Measurements from ENCODE around the gene SPOCK1.

The SPOCK1 gene

DNA sequence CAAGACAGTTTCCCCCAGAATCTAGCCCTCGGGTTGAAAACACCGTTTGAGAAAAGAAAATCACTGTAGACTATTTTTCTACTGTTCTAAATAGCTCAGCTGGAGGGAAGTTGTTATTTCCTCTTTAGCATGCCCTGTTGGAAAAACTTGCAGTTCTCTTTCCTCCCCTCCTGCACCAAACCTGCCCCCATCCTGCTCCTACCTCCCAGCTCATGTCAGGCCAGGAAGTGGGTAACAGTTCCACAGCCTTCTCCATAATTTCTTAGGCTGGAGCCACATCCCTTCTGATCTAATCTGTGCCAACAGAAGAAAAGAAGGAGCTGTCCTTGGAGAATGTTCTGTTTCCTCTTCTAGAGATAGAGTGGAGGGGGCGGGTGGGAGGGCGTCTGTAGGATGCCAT, 437.7 kb downstream of the SPOCK1 start:
- DNase-seq (ENCODE audit: low read depth) = no peak

DNA sequence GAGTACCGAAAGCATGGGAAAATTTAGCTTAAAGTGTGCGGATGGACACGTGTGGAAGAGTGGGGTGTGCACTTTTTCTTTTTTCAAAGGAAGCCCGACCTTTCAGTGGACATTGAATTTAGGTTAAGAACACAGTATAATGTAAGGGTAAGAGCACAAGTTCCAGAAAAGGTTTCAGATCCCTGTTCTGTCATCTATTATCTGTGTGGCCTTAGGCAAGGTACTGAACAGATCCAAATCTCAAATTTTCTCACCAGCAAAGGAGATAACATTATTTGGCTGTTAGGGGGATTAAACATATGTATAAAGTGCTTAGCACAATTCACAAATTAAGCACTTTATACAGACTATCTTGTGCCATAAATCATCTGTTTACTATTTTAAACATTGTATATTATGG, 441.0 kb downstream of the SPOCK1 start:
- no peak for DNase-seq (ENCODE audit: low read depth)

DNA sequence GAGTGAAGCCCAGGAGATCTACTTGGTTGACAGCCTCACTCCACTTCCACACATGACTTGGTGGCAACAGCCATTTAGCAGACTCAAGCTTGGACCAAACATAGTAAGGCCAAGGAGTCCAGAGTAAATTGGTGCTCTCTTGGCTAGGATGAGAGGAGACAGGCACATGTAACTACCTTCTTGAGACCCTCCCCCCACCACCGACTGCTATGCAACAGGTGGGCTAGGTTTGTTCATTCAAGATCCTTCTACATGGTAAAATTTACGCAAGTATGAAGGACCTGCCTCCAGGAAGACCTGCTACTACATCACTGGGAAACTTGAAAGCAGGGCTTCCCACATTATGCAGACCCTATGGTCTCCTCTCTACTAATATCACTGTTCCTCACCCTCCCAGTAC, 442.4 kb downstream of the SPOCK1 start:
- no peak for DNase-seq (ENCODE audit: low read depth)

DNA sequence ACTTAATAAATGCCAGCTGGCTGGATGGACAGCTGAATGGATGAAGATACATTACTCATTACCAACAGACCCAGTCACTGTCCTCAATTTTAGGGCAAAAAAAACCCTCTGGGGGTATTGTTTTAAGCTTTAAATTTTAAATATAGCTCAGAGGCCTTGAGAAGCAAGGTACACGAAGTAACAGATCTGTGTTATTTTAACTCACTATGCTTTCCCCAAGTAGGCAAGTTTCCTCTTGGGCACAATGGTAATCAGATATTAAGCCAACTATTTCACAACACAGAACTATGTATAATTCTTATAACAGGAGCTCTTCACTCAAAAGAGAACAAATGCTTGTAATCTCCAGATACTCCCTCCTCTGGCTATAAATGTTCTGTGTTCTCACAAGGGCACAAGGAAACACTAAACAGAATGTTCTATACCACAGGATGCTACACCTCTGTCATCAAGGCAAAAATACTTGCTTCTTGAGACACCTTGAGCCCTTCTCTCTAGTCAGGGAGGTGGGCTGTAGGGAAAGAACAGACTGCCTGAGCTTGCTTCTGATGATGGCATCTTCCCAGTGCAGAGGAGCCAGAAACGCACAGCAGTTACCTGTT, 443.8 kb downstream of the SPOCK1 start:
- DNase-seq (ENCODE audit: low read depth) = no peak

DNA sequence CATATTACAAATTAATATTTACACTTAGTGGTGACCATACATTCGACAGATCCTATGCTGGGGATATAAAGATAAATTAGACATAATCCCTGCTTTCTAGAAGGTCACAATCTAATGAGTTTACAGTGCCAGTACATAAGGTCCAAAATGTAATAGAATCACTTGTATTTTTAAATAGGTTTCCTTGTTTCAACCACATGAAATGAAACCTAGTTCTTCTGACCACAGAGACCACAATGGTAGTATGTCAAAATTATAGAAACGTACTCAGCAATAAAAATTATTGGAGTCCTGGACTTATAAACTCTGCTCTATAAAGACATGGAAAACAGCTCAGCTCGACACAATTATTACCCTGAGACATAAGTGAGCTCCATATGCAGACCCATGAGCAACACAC, 444.3 kb downstream of the SPOCK1 start:
- DNase-seq (ENCODE audit: low read depth) = no peak

DNA sequence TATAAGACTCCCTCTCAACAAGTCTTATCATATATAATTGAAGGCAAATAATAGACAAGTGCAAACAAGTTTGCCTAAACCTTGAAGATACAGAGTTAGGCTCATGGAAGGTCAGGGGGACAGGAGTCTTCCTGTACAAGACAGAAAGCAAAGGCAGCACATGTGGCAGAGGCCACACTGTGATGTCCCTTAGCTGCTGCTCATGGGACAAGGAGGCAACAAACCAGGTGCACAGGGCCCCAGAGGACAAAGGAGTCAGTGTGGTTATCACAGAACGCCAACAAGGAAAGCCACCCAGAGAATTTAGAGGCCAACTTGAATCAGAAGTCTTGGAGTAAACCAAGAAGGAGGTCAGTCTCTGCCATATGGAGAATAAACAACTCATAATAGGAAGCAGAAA, 444.8 kb downstream of the SPOCK1 start:
- DNase-seq (ENCODE audit: low read depth) = no peak

DNA sequence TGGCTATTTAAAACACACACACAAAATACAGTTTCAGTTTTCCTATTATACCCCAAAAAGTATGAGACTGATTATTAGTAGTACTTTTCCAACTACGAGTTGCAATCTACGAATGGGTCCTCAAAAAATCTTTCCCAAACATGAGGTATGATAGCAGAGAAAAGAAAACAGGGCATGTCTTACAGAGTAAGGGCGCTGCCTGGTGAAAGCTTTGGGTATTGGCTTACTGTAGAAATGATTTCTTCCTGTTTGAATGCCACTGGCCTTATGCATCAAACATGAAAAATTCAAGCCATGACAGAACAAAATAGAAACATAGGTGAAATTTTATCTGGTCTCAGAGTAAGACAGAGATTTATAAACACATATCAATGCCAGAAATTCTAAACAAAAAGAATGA, 448.0 kb downstream of the SPOCK1 start:
- no peak for DNase-seq (ENCODE audit: low read depth)

DNA sequence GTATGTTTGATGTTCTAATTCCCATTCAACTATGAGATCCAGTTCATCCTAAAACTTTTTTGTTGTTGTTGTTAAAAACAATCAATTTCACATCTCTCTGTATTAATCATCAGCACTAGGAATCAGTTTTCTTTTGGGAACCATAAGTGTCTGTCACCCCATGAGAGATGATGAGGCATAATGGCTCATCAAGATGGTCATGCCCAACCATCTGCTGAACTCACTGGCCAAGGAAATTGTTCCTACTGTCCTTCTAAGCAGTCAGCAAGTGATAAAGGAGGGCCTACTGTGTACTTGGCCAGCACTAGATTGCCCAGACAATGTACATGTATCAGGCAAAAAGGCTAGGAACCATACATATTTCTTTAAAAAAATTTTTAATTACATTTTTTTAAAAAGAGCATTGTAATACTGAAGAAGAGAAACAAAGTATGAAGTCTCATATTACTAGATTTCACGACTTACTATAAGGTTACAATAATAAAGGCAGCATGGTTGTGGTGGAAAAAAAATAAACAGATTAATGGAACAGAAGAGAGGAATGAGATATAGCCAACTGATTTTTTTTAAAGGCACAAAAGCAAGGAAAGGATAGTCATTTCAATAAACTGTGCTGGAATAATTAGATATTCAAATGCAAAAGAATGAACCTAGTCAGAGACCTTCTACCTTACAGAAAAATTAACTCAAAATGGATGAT, 458.3 kb downstream of the SPOCK1 start:
- no peak for DNase-seq (ENCODE audit: low read depth)

DNA sequence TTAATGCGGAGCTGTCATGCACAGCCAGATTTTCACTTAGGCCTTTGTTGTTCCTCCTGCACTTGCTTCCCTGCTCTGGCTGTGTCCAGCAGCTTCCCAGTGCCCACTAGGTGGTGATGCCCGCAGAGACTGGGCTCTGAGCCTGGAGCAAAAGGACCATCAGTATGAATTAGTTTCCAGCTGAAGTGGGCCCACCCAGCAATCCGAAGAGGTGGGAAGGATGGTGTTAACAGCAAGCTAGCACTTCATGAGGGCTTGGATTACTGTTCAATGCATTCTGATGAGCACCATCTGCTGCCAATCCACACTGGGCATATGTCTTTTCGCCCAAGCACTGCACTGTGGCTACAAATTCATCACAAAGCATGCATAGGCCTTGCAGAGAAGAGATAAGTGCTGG, 459.1 kb downstream of the SPOCK1 start:
- no peak for DNase-seq (ENCODE audit: low read depth)

DNA sequence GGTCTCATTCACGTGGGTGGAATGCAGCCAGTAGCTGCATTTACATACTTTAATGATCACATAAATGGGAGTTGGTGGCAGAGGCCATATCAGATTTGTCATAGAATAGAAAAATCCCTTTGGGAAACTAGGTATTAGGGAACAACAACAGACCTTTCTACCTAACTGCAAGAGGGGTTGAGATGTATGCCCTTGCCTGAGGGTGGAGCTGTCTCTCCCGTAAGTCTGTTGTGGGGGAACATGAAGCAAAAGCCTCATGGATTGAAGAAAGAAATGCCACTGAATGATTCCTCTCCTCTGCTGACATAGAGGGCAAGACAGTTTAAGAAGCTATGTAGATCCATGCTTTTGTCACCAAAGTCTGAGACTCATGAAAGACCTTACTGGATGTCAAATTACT, 461.3 kb downstream of the SPOCK1 start:
- no peak for DNase-seq (ENCODE audit: low read depth)

DNA sequence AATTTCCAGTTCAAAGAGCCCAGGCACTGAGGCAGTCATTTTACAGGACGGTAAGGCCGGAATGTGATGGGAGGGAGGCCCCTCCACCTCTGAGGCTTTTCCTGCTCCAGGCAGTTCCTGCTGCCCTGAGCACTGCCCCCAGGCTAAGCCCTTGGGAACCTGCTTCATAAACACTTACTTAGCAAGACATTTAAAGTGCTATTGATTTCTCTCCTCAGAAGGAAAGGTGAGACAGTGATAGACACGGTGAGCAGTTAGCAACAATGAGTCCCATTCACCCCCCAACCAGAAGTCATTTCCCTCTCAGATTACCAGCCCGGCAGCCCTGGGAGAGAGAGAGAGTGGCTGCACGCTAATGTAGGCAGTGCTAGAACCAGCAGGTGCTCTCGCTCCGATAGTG, 462.5 kb downstream of the SPOCK1 start:
- no peak for DNase-seq (ENCODE audit: low read depth)

DNA sequence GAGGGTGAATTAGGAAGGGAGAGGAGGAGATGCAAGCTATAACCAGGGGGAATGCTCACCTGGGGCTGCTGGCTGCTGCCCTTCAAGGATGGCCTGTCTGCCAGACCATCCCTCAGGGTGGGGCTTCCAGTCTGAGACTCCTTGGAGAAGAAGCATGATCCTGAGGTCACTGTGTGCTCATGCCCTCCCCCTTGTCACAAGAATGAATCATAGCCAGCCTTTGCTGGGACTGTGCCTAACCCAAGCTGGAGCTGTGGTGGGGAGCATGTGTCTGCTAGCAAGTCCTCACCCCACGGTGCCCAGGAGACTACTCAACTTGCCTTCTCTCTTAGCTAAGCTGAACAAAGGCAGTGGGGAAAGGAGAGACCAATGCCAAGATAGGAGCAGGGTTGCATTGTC, 463.6 kb downstream of the SPOCK1 start:
- DNase-seq (ENCODE audit: low read depth) = no peak

DNA sequence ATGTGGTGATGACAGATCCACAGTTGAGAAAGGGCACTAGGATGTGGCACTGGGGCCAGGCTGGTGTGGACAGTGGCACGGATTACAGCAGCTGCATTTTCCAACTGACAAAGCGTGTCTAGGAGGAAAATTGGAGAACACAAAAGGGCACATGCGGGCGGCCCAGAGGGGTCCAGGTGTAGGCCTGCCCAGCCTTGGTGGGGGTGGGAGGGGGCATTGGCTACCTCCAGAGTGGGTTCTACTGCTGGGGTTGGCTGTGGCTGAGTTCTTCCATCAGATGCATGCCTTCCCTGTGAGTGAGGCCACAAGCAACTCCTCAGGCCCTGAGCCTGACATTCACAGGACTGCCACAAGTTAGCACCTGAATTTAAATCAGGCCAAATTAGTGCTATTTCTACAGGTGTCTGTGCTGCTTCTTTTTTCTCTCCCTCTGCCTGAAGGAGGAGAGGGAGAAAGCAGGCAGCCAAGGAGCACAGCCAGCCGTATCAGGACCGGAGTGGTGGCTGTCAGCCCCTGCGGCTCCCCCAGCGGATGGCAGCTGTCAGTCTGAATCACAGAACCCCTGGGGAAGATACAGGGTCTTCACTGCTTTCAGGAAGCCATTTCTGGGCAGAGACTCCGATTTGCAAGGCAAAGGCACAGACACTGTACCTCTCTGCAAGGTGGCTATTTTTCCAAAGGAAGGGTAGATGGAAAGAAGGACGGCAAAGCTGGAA, 464.2 kb downstream of the SPOCK1 start:
- no peak for DNase-seq (ENCODE audit: low read depth)

DNA sequence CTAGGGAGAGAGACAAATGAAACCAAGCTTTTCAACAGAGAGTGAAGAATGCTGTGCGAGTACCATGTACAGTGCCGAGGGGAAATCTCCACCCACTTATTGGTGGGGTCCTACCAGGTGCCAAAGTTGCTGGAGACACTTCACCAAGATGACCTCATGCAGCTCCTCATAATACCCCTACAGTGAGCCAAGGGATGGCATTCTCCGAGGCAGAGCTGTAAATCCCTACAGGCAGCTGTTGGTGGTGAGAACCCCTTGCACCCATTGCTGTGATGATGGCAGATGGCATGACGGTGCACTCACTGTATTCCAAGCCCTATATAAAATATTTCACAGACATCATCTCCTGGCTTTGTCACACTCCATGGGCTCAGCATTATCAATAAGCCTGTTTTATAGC, 464.9 kb downstream of the SPOCK1 start:
- no peak for DNase-seq (ENCODE audit: low read depth)

DNA sequence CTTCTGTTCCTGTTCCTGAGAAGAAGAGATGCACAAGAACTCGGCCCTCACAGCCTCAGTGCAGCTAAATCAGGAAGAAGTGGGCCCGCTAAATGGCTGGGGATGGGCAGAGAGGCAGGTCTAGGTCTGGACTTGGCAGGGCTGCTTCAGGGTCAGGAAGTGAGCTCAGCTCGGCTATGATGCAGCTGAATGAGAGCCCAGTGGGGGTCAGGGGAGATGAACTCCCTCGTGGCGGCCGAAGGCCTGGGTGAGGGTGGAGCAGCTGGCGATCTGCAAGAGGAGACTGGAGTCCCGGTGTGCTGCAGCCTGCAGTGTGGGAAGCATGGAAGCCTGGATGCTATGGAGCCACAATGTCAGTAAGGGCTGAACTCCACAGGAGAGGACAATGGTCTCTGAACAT, 466.2 kb downstream of the SPOCK1 start:
- DNase-seq (ENCODE audit: low read depth) = no peak

DNA sequence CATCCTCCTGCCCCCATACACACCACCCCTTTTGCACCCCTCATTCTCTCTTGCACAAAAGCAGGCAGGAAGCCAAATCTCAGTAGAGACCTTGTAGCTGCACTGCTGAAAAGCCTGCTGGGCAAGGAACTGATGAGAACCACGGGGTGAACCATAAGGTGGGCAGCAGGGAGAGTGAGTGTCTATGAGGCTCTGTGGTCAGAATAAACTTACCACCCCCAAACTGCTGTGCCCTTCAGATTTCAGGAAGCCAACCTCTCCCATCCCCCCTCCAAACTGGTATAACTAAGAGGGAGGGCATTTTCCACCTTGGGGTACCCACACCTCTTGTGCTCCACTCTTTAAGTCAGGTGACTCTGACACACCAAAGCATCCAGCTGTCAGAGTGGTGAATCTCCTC, 471.4 kb downstream of the SPOCK1 start:
- no peak for DNase-seq (ENCODE audit: low read depth)

DNA sequence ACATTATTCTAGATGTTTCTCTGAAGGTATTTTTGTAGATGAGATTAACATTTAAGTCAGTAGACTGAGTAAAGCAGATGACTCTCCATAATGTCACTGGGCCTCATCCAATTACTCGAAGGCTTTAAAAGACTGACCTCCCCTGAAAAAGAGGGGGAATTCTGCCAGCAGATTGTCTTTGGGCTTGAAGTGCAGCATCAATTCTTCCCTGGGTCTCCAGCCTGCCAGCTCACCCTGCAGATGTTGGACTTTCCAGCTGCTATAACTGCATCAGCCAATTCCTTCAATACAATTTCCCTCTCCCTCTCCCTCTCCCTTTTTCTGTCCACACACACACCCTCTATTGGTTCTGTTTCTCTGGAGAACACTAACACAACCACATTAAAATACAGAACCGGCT, 472.8 kb downstream of the SPOCK1 start:
- DNase-seq (ENCODE audit: low read depth) = no peak

DNA sequence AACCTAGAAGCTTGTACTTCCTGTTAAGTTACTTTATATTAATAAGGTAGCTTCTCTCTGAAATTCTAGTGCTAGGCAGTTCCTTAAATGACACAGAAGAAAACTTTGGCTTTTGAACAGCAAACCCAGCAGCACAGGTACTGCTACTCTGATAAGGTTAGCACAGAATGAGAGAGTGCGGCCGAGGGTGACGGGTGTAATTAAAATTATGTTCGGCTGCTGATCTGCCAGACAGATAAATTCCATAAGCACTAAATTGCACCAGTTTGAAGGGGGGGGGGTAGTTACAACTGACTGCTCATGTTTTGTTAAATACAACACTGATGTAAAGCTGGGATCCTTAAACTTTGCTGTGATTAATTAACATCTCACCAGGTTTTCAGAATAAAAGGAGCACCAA, 475.1 kb downstream of the SPOCK1 start:
- no peak for DNase-seq (ENCODE audit: low read depth)

DNA sequence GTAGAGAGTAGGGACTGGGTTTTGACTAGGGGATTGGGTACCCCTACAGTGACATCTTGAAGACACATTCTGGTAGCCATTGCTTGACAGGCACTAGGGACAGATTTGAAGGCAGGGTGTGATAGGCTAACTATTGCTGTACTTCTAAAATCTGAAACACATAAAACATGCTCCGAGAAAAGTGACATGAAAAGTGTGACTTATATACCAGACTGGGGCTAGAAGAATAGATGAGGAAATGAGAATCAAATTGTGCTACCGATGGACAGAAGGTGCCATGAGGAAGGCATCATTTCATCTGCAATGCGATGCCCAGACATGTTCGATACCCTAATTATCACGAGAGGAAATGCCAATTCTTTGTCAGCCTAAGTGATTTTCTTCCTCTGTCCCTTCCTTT, 475.8 kb downstream of the SPOCK1 start:
- DNase-seq (ENCODE audit: low read depth) = no peak

DNA sequence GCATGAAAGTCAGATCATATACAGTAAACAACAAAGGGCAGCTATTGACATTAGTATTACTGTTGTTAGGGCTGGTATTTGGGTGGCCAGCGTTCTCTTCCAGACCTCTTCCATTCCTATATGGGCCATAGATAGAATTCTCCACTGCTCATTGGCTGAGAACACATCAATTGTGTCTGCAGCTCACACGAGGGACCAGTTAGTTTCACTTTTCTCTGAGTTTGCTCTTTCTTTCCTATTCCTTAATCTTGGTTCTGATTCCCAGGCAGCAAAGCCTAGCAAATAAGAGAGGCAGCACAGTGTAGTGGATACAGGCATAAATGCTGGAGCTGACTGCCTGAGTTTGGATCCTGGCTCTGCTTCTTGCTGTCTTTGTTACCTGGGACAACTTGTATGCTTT, 476.4 kb downstream of the SPOCK1 start:
- DNase-seq (ENCODE audit: low read depth) = no peak

DNA sequence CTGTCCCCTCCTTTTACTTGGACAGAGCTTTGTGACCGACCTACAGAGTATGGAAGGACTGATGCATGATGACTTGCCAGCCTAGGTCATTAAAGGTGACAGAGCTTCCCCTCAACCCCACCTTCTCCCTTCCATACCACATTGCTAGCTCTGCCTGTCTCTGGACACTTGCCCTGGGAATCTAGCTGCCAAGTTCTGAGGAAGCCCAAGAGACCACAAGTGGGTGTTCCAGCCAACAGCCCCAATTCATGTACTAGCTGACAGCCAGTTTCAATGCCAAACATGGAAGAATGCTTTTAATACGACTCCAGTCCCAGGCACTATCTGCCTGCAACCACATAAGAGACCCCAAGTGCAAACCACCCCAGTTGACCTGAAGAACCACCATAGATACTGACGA, 477.1 kb downstream of the SPOCK1 start:
- DNase-seq (ENCODE audit: low read depth) = no peak

DNA sequence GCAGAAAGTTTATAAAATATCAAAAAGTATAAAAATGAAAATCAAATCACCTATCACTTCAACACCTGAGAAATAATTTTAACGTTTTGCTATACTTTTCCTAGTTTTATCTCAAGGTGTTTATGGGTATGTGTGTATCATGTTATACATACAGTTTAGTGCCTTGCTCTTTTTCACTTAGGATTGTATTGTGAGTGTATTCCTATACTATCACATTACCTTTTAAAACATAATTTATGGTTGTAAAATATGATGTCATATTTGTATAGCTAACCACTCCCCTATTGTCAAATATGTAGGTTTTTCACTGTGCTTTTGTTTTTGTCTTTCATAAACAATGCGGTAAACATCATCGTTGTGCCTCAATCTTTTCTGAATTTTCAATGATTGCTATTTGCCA, 479.9 kb downstream of the SPOCK1 start:
- DNase-seq (ENCODE audit: low read depth) = no peak

DNA sequence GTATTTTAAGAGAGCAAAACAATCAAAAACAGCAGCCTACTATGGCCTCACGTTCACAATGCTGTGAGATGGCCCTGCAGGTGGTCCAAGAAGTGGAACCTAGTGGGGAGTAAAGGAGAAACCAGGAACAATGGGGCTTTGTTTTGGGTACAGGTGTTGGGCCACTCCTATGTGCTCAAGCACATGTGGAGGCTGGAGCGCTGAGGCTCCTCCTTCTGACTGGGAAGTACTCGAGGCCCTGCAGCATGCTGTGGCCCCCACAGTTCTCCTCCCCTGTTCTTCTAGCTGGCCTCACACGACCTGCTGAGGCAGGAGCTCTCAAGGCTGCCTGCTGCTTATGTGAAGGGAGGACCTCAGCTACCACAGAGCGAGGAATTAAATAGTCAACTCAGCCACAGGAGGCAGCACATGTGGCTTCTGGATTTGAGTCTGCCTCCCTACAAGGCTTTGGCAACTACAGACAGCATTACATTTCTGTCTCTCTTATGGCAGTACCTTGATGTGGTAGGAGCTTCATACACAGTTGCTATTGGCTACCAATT, 482.3 kb downstream of the SPOCK1 start:
- no peak for DNase-seq (ENCODE audit: low read depth)

All from non-pigmented ciliary epithelial cell (primary cell).